Femur (tissue), 1 donor: ENCODE results near the gene FRZB.

Experiments used
- DNase-seq: peaks from one replicate; pipeline ENCODE4 v3.0.0-alpha.2; 2017

FRZB gene

DNA sequence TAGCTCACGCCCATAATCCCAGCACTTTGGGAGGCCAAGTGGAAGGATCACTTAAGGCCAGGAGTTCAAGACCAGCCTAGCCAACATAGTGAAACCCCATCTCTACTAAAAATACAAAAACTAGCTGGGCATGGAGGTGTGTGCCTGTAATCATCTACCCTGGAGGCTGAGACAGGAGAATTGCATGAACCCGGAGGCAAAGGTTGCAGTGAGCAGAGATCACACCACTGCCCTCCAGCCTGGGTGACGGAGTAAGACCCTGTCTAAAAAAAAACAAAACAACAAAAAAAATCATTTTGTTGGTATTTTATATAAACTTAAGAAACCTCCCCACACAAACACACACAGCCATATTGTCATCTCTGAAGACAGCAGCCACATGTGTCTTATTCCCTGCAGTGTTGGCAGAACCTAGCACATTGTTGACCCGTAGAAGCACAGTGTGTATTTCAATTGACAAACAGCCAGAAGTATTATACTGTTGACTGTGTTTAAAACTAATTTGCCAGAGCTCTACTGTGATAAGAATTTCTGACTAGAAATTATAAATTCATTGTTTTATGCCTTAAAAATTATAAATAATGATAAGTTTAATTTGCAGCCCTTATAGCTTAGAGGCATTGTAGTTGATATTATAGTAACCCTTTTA lies 82.3 kb downstream of the FRZB start:
- DNase-seq, result no peak
